Measurements from ENCODE around the gene SLC7A1.

Gene SLC7A1

DNA sequence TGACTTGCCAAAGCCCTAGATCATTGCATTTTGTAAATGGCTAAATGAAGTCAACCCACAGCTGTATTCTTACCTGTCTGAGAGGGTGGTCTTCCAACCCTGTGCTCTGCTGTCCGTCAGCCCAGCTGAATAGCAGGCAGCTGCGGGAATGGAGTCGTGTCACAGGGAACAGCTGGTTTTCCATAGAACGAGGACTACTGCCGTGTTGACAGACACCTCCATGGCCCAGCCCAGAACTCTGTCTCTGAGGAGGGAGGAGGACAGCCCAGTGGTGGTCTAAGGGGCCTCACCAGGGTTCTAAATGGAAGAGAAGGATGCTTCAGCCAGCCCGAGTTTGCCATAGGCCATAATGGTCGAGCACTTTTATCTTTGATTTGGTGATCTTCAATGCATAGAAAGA, 110.7 kb downstream of the SLC7A1 start:
- no peak for DNase-seq

DNA sequence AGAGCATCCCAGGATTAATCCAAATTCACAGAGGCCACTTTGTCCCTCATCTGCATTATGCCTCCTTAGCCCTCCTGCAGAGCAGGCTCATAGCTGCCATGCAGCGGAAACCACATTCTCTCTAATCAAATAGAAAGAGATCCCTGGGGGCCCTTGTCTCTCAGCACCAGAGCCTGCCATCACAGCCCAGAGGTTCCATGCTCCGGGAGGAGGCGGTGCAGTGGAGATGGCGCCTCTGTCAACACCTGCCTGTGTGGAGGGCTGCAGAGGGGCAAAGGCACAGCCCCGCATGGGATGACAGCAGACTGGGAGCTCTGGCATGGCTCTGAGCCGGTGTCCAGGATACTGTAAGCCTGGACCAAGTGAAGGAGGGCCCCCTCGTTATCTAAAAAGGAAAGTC, 111.3 kb downstream of the SLC7A1 start:
- DNase-seq: no peak

DNA sequence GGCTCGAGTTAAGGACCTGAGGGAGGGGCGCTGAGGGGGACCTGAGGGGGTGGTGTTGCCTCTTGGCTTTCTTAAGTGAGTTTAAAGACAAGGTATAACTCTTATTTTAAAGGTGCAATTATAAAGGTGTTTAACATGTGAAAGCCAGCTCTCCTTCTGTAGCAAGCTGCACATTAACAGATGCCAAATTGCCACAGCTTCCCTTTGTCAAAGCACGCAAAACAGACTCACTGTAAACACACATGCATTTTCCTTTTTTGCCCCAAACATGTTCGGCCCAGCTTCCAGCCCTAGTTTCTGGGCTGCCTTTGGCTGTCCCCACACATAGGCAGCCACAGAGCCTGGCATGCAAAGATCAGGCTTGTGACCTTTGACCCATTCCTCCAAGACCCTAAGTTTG, 111.9 kb downstream of the SLC7A1 start:
- no peak for DNase-seq

DNA sequence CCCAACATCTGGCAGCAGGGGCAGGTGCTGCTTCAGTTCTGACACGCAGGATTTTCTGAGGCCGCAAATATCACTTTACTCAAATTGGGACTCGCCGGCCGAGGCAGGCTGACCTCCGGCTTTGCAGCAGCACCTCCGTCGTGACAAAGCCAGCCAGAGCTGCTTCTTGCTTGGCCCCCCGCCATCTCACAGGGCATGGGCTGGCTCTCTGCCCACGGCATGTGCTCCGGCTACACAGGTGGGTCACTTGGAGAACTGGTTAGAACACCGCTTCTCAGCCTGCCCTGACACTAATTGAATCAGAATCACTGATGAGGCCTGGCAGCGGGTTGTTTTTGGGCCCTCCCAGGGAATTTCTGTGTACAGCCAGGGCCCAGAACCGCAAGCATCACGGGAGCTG, 112.3 kb downstream of the SLC7A1 start:
- no peak for DNase-seq

DNA sequence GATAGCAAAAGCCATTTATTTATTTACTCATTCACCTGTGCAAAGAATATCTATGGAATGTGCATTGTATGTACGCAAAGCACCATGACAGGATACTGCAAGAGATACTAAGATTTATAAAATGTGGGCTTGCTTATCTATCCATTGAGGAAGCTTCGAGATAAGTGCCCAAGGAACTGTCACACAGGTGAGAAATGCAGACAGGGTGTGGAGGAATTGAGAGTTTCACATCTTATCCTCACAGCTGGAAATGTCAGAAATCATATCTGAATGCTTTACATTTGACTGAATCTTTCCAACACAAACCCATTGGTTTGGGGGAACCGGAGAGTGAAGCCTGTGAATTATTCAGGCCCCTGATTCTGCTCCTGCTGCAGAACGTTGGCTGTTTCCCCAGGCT, 113.0 kb downstream of the SLC7A1 start:
- no peak for DNase-seq

DNA sequence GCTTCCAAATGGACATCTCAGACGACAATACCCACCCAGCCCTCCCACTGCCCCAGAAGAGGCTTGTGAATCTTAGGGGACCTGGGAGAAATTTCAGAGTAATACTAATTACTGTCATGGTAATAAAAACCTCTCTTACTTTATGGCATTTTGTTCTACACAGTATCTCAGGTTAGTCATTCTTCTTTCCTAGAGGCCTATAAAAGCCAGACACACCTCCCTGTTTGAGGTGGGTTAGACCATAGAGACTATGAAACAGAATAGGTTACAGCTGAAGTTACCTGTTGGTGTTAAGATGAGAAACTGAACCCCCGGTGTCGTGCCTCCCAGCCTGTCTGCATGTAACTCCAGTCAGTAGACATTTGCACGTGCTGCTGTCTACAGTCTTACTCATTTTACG, 113.9 kb downstream of the SLC7A1 start:
- DNase-seq: no peak

DNA sequence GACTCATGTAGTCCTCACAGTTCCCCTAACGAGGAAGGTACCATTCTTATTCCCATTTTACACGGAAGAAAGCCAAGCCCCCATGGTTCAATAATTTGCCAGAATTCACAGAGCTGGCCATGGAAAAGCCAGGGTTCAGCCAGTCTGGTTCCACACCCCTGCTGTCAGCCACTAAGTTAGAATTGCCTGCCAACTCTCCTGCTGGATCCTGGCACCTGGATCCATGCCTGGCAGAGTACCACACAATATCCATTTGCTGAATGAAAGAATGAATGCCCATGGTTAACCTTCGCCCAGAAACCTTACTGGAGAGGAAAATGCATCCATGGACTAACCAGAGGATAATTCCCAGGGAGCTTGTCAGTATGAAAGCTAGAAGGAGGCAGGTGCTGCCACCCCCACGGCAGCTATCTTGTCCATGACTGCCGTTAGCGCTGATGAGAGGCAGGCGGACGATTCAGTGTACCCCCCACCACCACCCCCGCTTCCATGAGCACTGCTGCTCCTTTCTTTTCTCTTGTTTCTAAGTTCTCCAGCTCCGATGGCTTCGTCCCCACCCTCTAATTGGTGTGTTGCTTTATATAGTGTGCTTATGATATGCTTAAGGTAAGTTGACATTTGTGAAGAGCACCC, 114.5 kb downstream of the SLC7A1 start:
- no peak for DNase-seq

DNA sequence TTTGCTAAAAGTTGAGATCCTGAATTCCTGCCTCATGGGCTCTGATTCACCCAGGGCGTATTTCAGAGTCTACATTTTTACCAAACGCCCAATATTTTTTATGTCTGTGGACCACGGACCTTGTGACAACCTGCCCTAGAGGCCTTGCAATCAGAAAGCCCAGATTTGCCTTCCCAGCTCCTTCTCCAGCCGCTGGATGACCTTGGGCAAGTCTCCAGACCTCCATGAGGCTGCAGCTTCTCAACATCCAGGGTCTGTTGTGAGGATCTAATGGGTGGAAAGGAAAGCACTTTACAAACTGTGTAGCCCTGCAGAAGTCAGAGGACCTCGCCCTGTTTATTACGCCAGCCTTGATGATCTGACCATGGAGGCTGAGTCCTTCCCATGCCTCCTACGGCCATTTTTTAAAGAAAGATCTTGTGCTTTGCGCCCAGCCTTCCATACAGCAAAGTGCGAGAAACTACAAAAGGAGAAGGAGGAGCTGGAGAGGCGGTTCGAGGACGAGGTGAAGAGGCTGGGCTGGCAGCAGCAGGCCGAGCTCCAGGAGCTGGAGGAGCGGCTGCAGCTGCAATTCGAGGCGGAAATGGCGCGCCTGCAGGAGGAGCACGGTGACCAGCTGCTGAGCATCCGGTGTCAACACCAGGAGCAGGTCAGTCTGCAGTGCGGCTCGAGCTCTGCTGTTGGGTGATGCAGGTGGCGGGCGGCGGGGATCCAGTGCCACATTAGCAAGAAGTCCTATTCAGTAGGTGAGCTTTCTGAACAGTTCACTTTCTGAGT, 115.6 kb downstream of the SLC7A1 start:
- no peak for DNase-seq

DNA sequence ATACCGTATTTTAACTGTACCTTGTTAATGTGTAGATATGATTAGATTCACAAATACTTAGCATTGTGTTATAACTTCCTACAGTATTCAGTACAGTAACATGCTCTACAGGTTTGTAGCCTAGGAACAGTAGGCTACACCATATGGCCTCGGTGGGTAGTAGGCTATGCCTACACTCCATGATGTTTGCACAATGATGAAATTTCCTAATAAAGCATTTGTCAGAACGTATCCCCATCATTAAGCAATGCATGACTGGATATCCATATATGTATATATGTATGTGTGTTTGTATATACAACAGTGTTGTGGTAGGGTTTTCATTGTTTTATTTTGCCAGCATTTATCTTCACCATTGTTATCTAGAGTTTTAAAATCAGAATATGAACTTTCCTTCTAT, 119.4 kb downstream of the SLC7A1 start:
- DNase-seq: no peak

DNA sequence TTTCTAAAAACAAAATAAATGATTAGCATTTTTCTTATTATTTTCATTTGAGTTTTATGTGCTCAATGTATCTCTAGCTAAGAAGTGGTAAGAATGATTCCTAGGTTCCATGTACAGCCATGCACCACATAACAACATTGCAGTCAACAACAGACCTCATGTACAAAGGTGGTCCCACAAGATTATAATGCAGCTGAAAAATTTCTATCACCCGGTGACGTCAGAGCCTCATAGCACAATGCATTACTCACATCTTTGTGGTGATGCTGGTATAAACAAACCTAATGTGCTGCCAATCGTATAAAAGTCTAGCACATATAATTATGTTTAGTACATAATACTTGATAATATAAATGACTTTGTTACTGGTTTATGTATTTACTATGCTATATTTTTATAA, 120.5 kb downstream of the SLC7A1 start:
- DNase-seq: no peak

DNA sequence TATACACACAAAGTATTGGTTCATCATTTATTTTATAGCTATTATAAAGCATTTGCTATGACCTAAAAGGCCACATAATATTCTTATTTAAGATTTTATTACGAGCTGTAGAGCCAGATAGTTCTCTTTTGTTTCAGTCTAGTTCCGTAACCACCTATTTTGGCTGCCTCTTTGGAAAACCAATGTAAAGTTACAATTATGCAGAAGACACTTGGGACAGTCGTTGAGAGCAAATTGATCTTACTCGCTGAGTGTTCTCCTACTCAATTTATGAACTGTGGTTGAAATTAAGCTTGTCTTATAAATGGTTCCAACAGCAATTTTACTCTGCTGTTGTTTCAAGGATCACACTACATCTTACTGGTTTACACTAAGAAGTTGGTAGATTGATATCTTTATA, 122.3 kb downstream of the SLC7A1 start:
- no peak for DNase-seq

DNA sequence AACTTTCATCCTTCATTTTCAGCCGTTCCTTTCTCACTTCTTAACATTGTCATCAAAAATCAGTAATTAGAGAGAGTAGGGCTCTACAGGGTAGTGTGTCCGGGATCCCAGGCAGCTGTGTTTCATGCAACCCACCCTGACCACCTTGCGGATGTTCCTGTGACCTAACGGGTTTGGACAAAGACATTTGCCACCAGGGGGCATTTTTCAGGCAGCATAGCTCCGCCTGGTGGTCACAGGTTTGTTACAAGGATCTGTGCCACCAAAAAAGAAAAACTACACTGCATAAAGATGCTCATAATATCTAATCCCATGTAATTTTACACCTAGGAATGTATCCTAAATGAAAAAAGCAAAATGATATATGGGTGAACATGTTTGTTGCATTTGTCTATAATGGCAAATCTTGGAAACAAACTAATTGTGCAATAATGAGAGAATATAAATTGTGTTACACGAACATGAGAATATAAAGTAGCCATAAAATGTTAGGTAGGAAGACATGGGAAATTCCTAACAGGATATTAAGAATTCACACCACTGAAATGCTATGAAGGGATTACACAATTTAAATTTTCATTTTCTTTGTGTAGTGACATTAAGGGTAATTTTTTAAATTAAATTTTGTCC, 123.0 kb downstream of the SLC7A1 start:
- peak; percentile 39 for DNase-seq

DNA sequence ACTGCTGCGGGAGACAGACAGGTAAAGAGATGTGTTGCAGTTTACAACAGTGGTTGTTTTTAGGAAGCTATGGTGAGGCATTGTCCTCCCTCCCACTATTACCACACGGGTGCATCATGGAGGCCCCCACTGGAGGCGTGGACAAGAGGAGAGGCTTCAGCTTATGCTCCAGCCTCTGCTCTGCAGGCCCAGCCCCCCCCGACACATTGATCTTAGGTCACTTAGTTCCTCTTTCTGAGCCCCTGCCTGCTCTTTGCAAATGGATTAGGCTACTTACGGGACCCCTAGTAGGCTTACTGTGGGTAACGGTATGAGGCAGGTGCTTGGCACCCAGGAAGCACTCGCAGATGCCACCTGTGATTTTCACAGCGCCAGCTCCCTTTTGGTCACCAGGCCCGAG, 123.9 kb downstream of the SLC7A1 start:
- DNase-seq: no peak

DNA sequence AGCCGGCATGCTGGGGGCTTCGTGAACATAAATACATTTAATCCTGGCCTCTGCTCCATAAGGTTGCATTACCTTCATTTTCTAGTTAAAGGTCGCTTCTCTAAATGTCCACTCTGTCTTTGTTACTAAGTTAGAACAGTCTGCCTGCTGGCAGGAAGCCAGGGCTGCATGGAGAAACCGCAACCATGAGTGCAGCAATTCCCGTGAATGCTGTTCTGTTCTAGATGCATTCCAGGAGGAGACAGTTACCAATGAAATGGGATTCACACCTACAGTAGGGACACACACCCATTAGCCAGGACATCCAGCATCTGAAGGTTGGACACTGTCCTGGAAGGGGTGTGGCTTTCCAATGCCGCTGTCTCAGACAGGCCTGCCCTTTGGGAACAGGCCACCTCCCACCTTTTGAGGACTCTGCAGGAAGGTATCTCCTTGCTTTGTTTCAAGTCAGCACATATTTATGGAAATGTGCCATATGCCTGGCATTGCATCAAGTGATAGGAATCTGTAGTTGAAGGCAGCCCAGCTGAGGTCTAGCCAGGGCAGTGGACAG, 129.7 kb downstream of the SLC7A1 start:
- no peak for DNase-seq

DNA sequence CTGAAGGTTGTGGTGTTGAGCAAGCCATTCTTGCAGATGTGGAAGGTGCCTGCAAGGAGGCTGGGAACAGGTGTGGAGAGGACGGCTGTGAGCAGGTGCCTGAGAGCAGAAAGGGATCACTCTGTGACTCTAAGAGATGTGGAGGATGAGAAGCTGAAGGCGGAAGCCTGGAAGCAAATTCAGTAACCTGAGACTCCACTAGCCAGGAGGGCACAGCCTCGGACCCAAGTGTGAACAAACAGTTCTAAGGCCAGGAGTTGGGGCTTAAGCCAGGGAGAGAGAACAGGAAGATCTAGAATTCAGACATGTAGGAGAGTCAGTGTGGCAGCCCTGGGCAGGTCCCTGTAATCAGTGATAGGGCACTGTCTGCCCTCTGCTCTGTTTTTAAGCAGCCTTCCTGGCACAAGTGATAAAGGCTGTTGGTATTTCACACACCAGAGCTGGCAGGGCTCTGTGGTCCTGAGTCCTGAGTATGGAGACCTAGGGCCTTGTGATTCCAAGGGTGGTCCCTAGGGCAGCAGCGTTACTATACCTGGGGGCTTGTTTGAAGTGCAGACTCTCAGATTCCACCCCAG, 131.3 kb downstream of the SLC7A1 start:
- no peak for DNase-seq

DNA sequence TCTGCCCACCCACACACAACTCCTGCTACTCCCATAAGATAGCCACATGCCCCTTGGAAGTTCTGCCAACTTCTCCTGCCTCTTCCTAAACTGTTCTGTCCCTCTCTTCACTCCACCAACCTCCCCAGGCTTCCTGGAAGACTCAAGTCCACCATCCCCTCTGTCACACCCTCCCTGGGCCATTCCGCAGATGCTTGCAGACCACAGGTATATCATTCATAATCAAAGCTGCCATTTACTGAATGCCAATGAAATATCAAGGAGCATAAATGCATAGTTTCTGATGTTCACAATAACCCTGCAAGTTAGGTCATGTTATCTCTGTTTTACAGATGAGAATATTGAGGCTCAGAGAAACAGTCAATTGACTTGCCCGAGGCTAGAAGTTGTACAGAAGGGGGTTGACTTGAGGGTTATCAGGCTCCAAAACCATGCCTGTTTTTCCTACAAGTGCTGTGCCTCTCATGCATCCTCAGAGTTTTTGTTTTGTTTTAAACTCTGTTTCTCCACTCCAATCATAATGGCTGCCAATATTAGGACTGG, 135.6 kb downstream of the SLC7A1 start:
- no peak for DNase-seq
